ENCODE data around the gene KCNJ2.

DNA sequence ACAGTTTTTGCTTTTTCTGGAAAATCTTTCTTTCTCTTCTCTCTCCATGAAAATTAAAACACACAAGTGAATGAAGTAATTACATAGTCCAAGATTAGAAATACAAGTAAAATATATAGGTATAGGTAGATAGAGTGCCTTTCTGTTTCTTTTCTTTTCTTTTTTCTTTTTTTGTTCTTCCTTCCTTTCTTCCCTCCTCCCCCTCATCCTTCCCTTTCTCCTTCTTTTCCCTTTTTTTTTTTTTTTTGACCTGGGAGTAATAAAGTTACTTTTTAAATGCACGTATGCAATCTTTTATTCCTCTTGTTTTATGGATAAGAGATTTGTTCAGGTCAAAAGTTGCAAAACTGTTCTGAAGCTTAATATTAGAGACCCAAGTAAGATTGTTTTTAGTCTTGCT, 34.6 kb upstream of the KCNJ2 start:
- no peak for TF ChIP-seq EZH2 (IDR thresholded peaks at IDR 0.05; ENCODE audit: low read length, unreplicated experiment)
- TF ChIP-seq, protein P1, sequence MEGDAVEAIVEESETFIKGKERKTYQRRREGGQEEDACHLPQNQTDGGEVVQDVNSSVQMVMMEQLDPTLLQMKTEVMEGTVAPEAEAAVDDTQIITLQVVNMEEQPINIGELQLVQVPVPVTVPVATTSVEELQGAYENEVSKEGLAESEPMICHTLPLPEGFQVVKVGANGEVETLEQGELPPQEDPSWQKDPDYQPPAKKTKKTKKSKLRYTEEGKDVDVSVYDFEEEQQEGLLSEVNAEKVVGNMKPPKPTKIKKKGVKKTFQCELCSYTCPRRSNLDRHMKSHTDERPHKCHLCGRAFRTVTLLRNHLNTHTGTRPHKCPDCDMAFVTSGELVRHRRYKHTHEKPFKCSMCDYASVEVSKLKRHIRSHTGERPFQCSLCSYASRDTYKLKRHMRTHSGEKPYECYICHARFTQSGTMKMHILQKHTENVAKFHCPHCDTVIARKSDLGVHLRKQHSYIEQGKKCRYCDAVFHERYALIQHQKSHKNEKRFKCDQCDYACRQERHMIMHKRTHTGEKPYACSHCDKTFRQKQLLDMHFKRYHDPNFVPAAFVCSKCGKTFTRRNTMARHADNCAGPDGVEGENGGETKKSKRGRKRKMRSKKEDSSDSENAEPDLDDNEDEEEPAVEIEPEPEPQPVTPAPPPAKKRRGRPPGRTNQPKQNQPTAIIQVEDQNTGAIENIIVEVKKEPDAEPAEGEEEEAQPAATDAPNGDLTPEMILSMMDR (conservative IDR thresholded peaks at IDR 0.05; ENCODE audit: low read depth, low read length): no peak
- TF ChIP-seq EZH2phosphoT487 (IDR thresholded peaks at IDR 0.05; ENCODE audit: borderline replicate concordance, low read length): no peak

Measured in PC-3 (cell line).